HG02970 (cell line): Measurements from ENCODE around the gene TENM3.
A peak's percentile ranks its signal among the peaks of the same experiment; 100 is the strongest.

Source experiments
- ATAC-seq: cut with Tn5 transposase; IDR thresholded peaks from one replicate; pipeline ENCODE4 v1.9.1; 2021; ENCODE audit warnings: mild to moderate bottlenecking, moderate library complexity, moderate number of reproducible peaks; ENCODE audit not compliant: unreplicated experiment, low FRiP score

TENM3 gene

DNA sequence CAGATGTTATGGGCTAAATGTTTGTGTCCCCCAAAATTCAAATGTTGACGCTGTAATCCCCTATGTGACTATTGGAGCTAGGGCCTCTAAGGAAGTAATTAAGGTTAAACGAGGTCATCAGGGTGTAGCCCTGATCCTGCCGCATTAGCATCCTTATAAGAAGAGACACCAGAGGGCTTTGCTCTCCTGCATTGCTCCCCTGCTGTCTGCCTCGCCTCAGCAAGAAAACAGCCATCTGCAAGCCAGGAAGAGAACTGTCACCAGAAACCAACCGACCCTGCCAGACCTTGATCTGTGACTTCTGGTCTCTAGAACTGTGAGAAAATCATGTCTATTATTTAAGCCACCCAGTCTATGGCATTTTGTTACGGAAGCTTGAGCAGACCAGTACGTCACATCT lies 342.1 kb downstream of the TENM3 start:
- no peak for ATAC-seq

GRCh38 chr4:182589100-182589499 lies 345.9 kb downstream of the TENM3 start:
- ATAC-seq: no peak

DNA sequence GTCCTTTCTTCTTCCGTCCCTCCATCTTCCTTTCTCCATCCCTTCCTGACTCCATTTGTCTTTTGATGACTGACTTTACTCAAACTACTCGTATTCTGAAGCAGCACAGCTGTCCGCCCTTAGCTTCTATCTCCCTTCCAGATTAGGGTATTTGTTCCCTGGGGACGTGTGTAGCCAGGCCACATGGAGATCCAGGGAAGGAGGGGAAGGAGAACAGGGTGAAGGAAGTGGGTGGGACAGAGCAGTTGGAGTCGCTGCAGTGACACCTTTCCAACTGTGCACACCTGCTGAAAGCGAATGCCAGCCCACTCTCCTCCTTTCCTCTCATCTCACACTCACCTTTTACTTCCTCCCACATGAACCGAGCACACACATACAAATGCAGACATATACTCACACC lies 350.2 kb downstream of the TENM3 start:
- ATAC-seq: no peak

DNA sequence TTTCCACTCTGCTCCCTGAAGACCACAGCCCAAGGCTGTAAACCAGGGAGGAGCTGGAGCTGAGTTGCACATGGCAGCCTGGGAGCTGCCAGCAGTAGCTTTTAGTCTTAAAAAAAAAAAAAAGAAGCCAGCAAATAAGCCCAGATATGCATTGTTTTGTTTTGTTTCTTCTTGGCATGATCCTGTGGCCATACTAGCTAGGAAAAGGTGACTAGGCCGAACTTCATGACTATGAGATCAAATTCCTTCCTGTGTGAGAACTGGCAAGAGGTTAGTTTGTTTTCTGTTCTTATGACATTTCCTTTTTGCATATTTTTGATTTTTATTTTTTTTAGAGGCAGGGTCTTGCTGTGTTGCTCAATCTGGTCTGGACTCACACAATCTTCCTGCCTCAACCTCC lies 350.7 kb downstream of the TENM3 start:
- no peak for ATAC-seq

DNA sequence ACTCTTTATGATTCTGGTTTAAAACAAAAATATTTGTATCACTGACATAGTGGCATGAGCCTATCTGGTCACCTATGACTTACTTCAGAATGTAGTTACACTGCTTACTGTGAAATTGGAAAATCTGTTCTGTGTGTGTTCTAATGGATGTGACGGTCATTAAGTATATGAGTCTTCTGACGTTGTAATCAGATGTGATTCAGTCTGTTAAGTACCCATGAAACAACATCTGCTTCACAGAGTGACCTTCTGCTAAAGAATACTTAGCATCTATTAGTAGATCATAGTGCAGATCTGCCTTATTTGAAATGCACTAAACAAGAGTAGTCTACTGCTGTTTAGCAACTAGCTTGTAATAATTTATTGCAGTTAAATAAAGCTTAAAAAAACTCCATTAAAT lies 356.9 kb downstream of the TENM3 start:
- ATAC-seq: no peak

DNA sequence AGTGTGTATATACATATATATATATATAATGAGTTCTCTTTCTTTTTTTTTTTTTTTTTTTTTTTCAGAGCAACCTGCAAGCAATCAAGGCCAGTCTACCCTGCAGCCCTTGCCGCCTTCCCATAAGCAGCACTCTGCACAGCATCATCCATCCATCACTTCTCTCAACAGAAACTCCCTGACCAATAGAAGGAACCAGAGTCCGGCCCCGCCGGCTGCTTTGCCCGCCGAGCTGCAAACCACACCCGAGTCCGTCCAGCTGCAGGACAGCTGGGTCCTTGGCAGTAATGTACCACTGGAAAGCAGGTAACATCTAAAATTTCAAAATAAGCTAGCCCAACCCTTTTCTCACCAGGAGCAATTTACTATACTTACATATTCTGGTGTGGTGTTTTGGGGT lies 357.7 kb downstream of the TENM3 start:
- no peak for ATAC-seq

GRCh38 chr4:182604161-182604622 lies 361.0 kb downstream of the TENM3 start:
- ATAC-seq: no peak

GRCh38 chr4:182604953-182605352 lies 361.8 kb downstream of the TENM3 start:
- no peak for ATAC-seq

DNA sequence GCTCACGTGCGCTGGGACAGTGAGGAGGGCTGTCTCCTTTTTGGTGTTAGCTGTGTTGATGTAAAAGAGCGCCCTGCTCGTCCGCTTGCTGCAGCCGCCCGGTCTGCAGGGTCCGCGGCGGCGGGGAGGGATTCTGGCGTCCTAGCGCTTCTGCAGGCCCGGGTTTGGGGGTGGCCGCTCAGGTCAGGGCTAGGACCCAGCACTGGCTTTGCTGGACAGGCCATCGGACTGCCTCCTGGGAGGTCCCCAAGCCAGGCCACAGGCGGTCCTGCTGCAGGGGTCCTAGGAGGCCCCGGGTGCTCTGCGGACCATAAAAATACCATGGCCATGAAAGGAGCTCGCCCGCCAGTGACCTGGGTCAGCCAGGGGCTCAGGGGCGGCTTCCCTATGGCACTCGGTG lies 365.3 kb downstream of the TENM3 start:
- ATAC-seq: no peak

- no peak for ATAC-seq
Measured at GRCh38 chr4:182616476-182616875, 373.3 kb downstream of the TENM3 start.

GRCh38 chr4:182619660-182620059 lies 376.5 kb downstream of the TENM3 start:
- ATAC-seq: no peak

GRCh38 chr4:182620111-182620980 lies 377.1 kb downstream of the TENM3 start:
- ATAC-seq: no peak

- no peak for ATAC-seq
Measured at GRCh38 chr4:182624281-182624680, 381.1 kb downstream of the TENM3 start.

GRCh38 chr4:182625193-182625592 lies 382.0 kb downstream of the TENM3 start:
- no peak for ATAC-seq

DNA sequence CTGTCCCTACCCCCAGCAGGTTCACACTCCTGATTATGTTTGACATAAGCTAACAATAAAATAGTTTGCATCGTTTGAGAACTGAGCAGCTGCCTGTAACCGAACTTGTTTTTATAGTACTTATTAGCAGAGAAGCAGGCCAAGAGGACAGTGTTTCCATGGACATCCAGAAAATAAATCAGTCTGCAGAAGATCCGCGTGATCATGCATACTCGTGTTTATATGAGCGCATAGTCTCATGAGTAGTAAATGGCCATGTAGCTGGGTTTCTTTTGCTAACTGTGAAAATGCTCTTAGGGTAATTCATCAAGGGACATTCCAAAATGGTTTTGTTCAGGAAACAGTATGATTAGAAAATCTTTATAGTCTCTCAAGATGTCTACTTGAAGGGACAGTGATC lies 384.8 kb downstream of the TENM3 start:
- no peak for ATAC-seq

DNA sequence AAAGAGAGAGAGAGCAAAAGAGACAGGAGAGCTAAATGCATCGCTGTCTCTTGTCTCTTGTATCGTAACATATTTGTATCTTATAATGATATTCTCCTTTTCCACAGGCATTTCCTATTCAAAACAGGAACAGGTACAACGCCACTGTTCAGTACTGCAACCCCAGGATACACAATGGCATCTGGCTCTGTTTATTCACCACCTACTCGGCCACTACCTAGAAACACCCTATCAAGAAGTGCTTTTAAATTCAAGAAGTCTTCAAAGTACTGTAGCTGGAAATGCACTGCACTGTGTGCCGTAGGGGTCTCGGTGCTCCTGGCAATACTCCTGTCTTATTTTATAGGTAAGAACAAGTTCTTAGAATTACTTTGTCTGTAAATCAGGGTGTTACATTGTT lies 385.3 kb downstream of the TENM3 start:
- ATAC-seq: no peak

DNA sequence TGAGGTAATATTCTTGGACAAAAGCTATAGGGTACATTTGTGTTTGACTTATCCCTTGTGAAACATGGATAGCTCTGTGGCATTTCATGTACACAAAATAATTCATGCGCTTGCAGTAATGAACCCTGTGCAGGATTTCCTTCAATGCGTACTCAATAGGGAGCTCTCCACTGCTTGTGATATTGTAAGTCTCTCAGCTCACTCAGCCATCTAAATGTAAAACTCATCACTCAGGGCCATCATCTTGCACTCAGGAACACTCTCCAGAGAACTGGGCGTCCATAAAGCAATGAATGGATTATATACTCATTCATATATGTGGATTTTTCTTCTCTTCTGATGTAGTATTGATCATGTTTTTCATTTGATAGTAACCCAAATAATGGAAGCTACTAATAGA lies 385.9 kb downstream of the TENM3 start:
- no peak for ATAC-seq

DNA sequence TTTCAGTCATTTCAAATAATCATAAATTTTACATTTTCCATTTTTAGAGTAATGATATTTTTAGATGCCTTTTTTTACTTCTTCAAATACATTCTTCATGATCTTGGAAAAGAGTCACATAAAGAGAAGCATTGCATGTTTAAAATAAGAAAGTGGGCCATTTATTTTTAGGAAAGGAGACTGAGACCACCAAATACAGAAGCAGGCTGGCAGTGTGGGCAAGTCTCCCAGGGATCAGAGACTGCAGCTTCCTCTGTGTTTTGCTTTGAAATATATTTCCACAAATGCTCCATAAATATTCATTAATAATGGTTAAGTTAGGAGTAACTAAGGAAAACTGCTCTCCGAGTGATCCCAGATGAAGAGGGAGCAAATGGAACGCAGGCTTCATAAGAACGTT lies 397.3 kb downstream of the TENM3 start:
- ATAC-seq: no peak

GRCh38 chr4:182640932-182641331 lies 397.7 kb downstream of the TENM3 start:
- no peak for ATAC-seq

GRCh38 chr4:182642831-182643230 lies 399.6 kb downstream of the TENM3 start:
- peak; percentile 69 for ATAC-seq

DNA sequence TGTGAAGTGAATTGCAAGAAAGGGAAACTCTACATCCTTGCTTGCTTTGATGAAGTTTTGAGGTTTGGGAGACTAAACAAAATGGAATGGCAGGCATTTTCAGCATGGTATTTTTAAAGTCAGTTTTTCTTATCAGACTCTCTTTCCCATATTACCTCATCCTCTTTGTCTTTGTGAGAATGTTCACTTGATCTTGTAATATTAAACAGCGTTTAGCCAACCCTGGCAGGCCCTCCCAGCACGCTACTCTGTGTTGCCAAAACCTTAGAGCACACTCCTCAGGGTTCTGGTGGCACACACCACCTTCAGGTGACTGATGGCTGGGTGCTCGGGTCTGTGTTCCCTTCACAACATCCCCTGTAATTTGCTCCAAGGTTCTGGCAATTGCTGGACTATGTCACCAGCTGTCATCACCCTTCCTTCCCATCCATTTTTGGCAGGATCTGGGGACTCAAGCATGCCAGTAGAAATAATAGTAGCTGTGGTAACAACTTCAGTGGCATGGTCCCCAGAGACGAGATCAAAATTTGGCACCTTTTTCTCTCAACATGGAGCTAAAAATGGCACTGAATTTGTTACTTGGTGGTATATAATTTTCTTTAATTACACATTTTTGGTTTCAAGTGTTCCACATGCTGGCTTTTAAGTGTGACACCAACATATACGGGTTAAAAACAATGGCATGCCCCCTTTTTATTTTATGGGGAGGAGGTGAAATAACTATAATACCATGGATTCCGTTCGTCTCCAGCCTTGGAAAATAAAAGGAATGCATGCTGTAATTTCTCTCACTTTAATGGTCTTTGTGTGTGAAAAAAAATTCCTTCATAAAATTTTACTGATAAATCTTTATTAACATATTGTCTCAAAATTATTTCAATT lies 400.8 kb downstream of the TENM3 start:
- ATAC-seq: no peak

- no peak for ATAC-seq
Measured at GRCh38 chr4:182644683-182645050, 401.5 kb downstream of the TENM3 start.
